ENCODE data around the gene FCER2.
A peak's percentile ranks its signal among the peaks of the same experiment; 100 is the strongest.

Gene FCER2

DNA sequence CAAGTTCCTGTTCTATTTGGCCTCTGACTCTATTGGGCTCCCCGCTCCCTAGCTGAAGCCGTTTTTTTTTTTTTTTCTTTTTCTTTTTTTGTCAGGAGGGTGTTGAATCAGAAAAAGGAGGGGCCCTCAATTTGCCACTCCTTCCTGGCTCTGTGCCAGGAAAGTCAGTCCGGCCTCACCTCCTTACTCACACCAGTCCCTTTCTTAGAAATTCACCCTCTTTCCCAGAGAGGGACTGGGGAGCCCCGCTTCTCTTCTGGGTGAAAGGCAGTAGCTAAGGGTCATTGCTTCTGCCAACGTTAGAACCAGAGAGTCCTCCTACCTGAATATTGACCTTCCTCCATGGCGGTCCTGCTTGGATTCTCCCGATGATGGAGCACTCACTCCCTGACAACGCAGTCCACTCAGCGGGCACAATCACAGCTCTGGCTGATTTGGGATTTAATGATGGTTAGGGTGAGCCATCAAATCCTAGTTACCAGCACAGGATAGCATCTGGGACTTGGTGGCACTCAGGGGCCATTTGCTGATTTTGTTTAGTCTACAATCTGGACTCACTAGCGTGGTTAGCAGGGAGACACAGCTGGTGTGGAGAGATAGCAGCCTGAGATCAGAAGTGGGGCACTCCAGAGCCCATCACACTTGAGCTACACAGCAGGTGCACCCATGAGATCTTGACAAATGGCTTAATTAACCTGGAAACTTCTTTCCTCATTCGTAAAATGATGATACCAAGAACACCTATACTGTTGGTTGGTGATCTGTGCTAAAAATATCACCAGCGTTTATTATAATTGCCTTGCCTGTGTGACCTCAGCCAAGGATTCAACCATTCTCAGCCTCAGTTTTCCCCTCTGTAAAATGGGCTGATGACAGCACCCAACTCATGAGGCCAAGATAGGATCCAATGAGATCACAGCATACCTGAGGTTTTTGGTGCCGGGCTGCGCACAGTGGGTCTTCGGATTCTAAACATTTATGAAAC lies 2.2 kb downstream of the FCER2 start:
- DNase-seq = no peak

DNA sequence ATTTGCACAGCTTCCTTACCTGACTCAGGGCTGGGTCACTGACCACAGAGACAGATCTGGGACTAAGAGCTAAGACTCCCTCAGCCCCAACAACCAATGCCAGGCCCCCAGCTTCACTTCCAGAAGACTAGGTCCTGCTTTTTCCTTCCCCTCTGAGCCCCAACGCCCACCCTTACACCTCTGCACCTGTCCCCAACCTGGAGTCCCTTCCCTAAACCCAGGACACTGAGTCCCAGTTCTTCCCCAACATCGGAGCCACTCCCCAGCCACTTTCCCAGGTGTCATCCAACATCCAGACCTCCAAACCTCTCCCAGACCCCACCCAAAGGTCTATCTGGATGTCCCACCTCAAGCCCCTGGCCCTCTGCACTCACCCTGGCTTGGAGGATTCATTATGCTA lies 2.9 kb downstream of the FCER2 start:
- DNase-seq = no peak

DNA sequence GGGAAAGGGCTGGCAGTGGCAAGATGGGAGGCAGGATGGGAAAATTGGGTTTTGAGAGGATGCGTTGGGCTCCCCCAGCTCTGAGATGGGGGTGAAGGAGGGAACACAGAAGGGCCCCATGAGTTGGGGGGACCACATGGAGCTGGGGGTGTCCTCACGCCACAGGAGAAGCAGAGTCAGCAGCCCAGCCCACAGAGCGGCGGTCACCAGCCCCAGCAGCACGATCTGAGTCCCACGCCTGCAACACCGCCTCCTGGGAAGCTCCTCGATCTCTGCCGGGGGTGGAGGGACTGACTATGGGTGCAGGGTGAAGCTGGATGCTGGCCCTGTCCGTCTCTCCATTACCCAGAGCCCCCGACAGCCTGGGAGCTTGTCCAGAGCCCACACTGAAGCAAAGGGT lies 3.3 kb downstream of the FCER2 start:
- DNase-seq = no peak

DNA sequence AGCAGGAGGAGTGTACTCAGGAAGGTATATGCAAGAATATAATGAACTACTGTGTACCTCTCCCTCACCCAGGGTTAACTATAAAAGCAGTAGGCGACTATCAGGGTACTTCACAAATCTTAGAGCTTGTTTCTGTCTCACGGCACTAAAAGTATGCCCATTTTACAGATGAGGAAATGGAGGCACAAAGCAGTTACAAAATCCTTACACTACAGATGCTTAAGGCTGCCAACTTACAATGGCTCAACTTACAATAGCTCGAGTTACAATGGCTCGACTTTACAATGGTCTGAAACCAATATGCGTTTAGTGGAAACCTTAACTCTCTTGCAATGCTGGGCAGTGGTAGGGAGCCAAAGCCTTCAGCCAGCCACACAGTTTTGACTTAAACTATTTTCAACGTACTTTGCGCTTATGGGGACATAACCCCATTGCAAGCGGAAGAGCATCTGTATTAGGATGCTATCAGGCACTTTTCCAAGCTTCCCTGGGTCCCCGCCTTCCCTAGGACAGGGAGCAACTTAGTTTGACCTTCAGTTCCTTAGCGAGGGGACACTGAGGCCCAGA lies 4.1 kb downstream of the FCER2 start:
- DNase-seq = no peak

DNA sequence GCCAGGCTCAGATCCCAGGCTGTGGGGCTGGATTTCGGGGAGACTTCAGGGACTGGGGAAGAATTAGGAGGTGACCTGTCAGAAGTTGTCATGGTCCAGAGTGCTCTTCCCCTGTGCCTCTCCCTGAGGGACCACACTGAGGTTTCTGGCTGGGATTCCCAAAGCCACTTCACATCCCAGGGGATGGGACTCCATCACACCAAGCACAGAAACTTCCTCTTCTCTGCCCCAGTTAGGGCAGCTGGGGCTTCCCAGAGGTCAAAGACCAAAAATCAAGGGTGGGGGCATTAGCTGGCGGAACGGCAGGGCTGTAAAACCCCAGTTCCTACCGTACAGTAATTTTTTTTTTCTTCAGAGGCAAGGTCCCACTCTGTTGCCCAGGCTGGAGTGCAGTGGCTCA lies 7.4 kb downstream of the FCER2 start:
- DNase-seq = no peak

DNA sequence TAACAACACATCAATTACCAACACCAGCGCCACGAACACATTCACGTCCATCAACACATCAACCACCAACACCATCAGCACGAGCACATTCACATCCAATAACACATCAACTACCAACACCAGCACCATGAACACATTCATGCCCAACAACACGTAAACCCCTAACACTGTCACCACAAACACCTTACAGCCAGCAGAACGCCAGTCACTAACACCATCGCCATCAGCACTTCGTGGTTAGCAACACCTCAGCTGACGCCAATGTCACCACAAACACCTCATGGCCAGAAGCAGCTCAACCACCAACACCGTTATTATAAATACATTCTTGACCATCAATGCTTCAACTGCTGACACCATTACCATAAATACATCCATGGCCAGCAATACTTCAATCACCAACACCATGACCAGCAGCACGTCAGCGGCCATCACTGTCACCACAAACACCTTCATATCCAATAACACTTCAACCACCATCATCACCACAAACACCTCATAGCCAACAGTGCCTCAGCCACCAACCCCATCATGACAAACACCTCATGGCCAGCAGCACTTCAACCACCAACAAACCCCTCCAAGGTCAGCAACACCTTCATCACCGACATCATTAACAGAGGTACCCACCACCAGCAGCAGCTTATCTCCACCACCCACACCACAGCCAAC lies 9.4 kb downstream of the FCER2 start:
- DNase-seq = no peak

DNA sequence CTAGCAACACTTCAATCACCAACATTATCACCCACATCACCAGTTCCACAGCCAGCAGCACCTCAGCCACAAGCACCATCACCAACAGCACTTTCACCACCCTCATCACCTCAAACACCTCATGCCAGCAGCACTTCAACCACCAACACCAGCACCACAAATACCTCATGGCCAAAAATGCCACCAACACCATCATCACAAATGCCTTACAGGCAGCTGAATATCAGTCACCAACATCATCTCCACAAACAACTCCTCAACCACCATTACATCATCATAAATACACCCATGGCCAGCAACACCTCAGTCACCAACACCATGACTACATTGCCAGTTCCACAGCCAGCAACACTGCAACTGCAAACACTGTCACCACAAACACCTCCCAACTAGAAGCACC lies 10.4 kb downstream of the FCER2 start:
- DNase-seq = no peak

DNA sequence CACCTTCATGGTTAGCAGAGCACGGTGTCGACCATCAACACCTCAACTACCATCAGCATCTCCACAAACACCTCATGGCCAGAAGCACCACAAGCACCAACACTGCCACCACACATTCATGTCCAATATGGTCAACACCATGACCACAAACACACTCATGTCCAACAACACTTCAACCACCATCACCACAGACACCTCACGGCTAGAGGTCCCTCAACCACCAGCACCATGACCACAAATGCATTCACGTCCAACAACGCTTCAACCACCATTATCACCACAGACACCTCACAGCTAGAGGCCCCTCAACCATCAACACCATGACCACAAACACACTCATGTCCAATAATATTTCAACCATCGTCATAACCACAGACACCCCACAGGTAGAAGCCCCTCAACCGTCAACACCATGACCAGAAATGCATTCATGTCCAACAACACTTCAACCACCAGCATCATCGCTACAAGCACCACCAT lies 11.1 kb downstream of the FCER2 start:
- no peak for DNase-seq

DNA sequence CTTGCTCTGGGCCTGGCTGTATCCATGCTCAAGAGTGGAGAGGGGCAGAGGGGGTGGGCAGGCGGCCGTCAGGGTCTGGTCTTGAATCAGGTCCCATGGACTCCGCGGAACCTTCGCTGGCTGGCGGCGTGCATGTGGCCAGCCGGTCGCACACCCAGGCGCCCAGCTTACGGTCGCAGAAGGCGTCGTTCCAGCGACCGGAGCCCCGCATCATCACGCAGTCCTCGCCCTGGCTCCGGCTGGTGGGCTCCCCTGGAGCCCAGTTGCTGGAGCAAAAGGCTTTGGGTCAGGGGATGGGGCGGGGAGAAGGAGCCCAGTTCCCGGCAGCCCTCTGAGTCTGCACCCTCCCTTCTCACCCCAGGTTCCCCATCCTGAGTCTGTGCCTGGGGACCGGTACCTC lies 12.8 kb downstream of the FCER2 start:
- DNase-seq = no peak

DNA sequence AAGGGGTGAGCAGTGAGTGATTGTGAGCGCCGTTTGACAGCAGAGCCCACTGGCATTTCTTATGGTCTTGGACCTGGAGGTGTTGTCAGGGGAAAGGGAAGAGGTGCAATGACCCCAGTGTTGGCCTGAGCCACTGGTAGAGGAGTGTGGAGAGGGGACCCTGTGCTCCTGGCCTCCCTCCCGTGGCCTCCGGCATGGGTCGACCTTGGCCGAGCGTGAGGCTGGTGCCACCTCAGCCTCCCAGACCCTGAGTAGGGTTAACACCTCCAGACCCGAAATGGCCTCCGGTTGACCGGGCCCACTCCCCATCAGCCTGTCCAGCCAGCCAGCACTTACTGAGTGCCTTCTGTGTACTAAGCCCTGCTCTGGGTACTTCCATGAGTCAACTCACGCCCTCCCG lies 14.8 kb downstream of the FCER2 start:
- DNase-seq = no peak

DNA sequence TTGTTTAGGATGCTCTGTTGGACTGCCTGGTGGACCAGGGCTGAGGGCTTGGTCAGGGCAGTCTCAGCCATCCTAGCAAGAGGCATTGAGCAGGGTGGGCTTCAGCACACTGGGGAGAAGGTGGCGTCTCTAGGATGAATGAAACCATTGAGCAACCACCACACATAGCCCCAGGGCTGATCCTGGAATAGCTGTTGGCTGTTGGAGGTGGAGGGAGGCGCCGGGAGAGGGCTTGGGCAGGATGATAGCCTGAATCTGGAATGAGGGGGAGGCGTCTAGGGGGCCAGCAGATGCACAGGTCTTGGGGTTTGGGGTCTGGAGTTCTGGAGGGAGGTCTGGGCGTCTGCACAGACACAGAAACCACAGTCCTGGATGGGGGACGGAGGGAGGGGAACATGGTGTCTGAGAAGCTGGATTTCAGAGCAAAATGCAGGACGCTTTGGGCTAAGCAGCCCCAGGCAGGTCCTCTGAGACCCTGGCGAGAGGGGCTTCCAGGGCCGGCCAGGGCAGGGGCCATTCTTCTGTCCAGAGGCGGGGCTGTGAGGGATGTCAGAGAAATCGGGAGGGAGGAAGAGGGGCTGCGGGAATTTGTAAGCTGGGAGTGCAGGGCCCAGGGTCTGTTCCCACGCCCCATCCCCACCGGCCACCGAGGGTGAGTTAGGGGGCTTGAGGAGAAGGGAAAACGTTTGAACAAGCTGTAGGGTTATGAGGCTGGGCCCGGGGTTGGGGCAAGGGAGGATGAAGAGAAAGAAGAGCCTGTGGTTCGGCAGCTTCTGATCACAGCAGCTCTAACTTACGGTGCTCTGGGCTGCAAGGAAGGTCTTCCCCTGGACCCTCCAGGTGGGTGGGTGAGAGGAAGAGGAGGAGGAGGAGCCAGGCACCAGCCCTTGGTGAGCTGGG lies 16.1 kb downstream of the FCER2 start:
- DNase-seq = no peak

DNA sequence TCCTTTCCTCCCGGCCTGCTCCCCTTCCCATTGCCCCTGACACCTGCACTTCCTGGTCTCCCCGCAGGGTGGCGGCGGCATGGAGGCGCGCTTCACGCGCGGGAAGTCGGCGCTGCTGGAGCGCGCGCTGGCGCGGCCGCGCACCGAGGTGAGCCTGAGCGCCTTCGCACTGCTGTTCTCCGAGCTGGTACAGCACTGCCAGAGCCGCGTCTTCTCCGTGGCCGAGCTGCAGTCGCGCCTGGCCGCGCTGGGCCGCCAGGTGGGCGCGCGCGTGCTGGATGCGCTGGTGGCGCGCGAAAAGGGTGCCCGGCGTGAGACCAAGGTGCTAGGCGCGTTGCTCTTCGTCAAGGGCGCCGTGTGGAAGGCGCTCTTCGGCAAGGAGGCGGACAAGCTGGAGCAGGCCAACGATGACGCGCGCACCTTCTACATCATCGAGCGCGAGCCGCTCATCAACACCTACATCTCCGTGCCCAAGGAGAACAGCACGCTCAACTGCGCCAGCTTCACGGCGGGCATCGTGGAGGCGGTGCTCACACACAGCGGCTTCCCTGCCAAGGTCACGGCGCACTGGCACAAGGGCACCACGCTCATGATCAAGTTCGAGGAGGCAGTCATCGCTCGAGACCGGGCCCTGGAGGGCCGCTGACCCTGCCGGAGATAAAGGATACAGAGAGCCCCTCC lies 19.6 kb downstream of the FCER2 start:
- no peak for DNase-seq

DNA sequence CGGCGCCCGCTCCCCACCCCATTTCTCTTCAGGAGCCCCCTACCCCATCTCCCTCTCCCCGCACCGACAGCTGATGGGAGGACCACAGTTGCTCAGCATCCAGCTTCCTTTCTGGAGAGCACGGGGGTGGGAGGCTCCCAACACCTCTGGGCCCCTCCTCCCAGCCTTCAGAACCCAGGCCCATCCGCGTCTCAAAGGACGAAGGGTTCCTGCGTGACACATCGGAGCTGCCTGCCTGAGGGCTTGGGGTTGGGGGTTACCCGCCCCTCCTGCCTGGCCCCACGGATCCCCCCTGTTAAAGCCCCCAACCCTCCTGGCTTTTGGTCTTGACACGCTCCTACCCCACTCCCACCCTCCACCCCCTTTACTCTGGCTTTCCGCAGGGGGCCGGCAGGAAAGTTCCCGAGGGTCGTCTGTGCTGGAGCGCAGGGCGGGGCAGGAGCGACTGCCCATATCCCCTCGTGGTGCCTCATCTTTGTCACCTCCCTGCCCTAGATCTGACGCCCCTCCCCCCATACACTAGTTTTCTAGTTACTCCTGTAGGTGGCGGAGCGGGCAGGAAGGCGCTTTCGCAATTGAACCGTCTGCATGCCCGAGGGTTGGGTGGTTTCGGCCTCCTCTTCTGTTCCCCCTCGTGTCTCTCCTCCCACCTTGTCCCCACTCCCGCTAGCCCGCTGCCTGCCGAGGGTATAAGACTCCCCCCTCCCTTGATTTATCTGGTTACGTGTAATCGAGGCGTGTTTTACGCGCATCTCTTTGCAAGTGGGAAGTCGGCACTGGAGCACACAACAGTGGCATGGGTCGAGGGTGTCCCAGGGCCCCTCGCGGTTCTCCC lies 20.4 kb downstream of the FCER2 start:
- peak in 1 of 2 experiments; percentile 43 for DNase-seq

DNA sequence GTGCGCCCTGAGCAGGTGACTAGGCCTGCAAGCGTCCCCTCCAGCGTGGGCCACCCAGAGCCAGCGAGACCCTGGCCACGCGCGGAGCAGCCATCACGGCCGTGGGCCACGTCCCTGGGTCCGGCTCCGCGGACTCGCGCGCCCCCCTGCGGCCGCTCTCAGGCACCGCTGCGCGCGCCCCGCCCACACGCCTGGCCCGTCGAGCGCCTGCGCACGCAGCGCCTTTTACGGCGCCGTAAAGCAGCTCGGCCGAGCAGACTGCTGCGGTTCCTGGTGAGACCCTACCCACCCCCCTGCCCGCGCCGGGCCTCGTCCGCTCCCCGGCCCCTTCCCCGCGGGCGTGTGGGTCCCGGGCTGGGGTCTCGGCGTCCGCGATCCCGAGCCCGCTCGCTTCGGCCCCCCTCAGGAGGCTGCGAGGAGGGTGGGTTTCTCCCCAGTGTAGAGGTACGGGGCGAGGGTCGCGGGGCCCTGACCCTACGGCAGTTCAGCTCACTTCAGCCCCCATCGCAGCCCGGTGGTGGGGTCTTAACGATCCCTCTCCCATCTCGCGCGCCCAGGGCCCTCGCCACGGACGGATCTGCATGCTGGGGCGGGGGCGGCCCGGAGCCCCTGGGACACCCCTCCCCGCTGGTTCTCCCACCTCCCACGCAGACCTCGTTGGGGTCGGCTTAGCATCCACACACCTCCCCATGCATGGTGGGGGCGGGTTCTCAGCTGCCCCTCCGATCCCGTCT lies 21.2 kb downstream of the FCER2 start, which contains the start of gene TRAPPC5:
Gene TRAPPC5, plus strand, starts transcription at position 228 of the 734 bp plus-strand sequence. CDS start 1,421 bp downstream, outside the sequence.
- DNase-seq = peak; percentile 45 to 94

DNA sequence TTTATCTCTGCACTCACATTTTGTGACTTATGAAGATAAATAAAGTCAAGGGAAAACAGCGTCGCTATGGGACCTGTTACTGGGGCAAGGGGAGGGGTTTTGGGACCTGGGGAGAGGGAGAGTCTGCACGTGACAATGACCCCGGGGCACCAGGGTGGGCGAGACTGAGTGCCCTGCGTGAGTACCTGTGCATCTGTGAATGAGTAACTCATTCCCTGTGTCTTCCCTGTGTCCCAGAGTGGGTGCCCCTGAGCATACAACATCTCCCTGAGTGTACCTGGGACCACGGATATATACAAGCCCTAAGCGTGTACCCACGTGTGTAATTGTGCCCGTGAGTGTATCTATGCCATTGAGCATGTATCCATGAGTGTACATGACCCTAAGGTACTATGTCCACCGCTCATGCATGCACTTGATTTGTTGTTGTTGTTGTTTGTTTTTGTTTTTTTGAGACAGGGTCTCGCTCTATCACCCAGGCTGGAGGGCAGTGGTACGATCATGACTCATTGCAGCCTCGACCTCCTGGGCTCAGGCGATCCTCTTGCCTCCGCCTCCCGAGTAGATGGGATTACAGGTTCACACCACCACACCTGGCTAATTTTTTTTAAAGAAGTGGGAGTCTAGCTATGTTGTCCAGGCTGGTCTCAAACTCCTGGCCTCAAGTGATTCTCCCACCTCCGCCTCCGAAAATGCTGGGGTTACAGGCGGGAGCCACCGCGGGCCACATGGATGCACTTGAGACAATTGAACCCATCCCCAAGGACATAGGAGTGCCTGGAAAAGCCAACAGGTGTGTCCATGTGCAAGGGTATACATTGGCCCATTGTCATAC lies 21.9 kb downstream of the FCER2 start:
- DNase-seq = no peak

DNA sequence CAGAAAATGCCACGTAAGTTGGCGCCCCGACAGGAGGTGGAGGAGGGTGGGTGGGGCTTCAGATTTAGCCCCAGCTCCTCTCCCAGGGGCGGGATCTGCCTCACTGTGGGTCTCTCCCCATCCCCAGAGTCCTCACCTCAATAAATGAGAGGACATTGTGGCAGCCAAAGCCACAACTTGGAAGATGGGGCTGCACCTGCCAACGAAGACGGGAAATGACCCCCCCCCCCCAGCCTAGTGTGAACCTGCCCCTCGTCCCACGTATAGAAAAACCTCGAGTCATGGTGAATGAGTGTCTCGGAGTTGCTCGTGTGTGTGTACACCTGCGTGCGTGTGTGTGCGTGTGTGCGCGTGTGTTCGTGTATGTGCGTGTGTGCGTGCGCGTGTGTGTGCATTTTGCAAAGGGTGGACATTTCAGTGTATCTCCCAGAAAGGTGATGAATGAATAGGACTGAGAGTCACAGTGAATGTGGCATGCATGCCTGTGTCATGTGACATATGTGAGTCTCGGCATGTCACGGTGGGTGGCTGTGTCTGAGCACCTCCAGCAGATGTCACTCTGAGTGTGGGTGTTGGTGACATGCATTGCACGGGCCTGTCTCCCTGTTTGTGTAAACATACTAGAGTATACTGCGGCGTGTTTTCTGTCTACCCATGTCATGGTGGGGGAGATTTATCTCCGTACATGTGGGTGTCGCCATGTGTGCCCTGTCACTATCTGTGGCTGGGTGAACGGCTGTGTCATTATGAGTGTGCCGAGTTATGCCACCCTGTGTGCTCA lies 22.8 kb downstream of the FCER2 start:
- no peak for DNase-seq

DNA sequence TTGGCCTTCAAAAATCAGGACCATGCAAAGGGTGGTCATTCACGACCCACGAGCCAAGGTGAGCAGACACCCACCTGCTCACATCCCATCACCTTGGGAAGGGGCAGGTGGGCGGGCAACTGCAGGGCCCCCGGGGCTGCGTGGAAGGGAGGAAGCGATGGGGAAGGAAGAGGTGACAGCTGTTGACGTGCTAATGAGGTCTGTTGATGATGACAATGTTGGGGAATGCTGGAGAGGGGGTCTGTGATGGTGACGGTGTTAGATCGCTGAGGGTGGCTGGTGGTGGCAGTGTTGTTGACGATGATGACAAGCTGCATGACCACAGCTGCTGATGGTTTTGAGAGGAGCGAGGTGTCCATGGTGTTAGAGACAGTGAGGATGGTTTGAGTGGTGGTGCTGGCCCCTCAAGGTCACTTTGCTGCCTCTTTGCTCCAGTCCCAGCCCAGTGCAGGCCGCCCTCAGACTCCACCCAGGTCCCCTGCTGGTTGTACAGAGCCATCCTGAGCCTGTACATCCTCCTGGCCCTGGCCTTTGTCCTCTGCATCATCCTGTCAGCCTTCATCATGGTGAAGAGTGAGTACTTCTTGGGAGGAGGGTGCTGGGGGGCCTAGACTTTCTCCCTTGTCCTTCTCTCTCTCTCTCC lies 24.1 kb downstream of the FCER2 start:
- no peak for DNase-seq

DNA sequence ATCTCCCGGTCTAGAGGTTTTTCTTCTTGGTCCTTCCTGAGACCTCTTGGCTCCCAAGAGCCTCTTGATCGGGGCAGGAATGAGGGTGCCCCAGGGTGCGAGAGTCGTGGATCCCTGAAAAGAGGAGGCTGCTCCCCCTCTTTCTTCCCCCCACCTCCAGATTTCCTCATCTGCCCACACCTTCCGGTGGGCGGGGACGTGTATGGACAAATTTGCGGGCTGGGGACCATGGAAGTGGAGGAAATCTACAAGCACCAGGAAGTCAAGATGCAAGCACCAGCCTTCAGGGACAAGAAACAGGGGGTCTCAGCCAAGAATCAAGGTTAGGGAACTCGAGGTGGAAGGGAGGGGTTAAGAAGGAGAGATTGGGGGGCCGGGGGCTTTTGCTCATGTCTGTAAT lies 25.1 kb downstream of the FCER2 start, which contains the start of gene MCEMP1:
Gene MCEMP1, plus strand, starts transcription at position 237 of the 400 bp plus-strand sequence. Its CDS starts 31 bp downstream, at position 268.
- no peak for DNase-seq
